Smooth muscle cell (in vitro differentiated cells): ENCODE data around the gene BMPR1A. TPM values are rescaled to one million over a fixed set of nuclear protein-coding genes. Genes with fewer than 3 reads are reported as not detected.

ENCODE experiments used
- DNase-seq: peaks from one replicate; lab custom pipeline; 2025; ENCODE audit not compliant: unreplicated experiment; lab: John Stamatoyannopoulos, UW
- H2AFZ ChIP-seq: fragments of 200-600 bp; sonication (generic); 2 replicates; pipeline ENCODE4 v1.6.0; 2016; ENCODE audit warnings: antibody characterized with exemption, low read depth, mild to moderate bottlenecking
- H3F3A ChIP-seq: fragments of 200-600 bp; sonication (generic); 2 replicates; pipeline ENCODE4 v1.6.0; 2017; ENCODE audit warnings: antibody characterized with exemption, low read depth
- H3K27ac ChIP-seq: fragments of 200-600 bp; sonication (generic); 2 replicates; pipeline ENCODE4 v1.5.1; 2016; ENCODE audit warnings: low read depth, mild to moderate bottlenecking
- H3K27me3 ChIP-seq: fragments of 200-600 bp; sonication (generic); 2 replicates; pipeline ENCODE4 v1.6.1; 2016; ENCODE audit warnings: low read depth, mild to moderate bottlenecking
- H3K36me3 ChIP-seq: fragments of 200-600 bp; sonication (generic); 2 replicates; pipeline ENCODE4 v1.5.1; 2016; ENCODE audit warnings: low read depth
- H3K4me1 ChIP-seq: fragments of 200-600 bp; sonication (generic); 2 replicates; pipeline ENCODE4 v1.5.1; 2016; ENCODE audit warnings: low read depth
- H3K4me2 ChIP-seq: fragments of 200-600 bp; sonication (generic); 2 replicates; pipeline ENCODE4 v1.6.0; 2016; ENCODE audit warnings: mild to moderate bottlenecking
- H3K4me3 ChIP-seq: fragments of 200-600 bp; sonication (generic); 2 replicates; pipeline ENCODE4 v1.5.1; 2016; ENCODE audit warnings: mild to moderate bottlenecking
- H3K79me2 ChIP-seq: fragments of 200-600 bp; sonication (generic); 2 replicates; pipeline ENCODE4 v1.6.0; 2016; ENCODE audit warnings: low read depth, mild to moderate bottlenecking
- H3K9ac ChIP-seq: fragments of 200-600 bp; sonication (generic); 2 replicates; pipeline ENCODE4 v1.6.0; 2016; ENCODE audit warnings: low read depth
- H3K9me3 ChIP-seq: fragments of 200-600 bp; sonication (generic); replicated peaks from 2 replicates; pipeline ENCODE4 v1.5.1; 2016; ENCODE audit warnings: low read depth
- H4K20me1 ChIP-seq: fragments of 200-600 bp; sonication (generic); 2 replicates; pipeline ENCODE4 v1.6.0; 2016; ENCODE audit warnings: low read depth
- WGBS: methylation state at CpG from one replicate; pipeline ENCODE4 v1.1.7; 2016; ENCODE audit warnings: low lambda C conversion rate; 5-methylcytosine and 5-hydroxymethylcytosine counted together
- polyA plus RNA-seq: library from polyadenylated mRNA; unstranded; fragments of >200 nt; fragmentation: Nextera tagmentation; extraction: Ambion mirVana; gene quantifications from 2 replicates; pipeline ENCODE4 v1.2.1, GENCODE V29; 2016
- total RNA-seq: library from RNA; depleted of rRNA; stranded (reverse); fragments of >200 nt; gene quantifications from 2 replicates; pipeline ENCODE4 v1.2.3, GENCODE V29; 2014
- TF ChIP-seq, protein P1 (sequence below): fragments of 200-600 bp; sonication (generic); IDR thresholded peaks from 2 replicates; pipeline ENCODE4 v1.5.1; 2017; ENCODE audit warnings: borderline replicate concordance, mild to moderate bottlenecking, antibody characterized with exemption; ENCODE audit not compliant: insufficient read depth, poor library complexity, severe bottlenecking

Gene BMPR1A
- total and polyA plus RNA-seq, 2 experiments from 2014 or later: 15.5 to 80.9 TPM

DNA sequence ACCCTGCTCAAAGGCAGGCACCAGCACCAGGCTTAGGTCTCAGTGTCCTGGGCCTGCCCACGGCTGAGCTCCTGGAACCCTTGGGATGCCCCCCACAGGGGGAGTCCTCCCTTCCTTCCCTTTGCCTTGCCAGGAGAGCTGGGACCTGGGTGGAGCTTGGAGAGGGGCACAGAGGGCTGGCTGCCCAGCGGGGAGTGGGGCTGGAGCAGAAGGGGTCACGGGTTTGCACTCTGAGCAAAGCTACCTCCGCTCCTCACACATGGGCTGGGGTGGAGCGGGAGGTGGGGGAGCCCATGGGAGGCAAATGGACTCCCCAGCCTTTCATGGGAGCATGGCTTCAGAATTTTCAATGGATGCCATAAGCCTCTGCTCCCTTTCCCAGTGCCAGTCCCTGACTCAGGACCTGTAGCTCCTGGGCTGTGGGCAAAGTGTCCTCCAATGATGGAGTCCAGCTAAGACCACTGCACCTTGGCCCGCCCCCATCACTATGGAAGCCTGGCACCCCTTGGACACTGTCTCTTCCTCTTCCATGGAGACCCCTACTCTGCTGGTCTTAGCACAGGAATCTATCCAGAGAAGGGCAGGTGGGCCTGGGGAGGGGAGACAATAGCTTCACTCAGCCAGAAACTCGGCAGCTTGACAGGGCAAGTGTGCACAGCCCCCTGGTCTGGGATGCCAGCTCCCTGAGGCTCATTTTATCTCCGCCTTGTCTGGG lies 48.2 kb upstream of the BMPR1A start:
- Histone ChIP-seq H3K27ac (no peak overlapping the region), H3K27me3 (no peaks in the 10 kb centered on the region), H3K4me2 (no peak overlapping the region), H3K36me3 (no peaks in the 10 kb centered on the region), H2AFZ (no peak overlapping the region), H4K20me1 (no peaks in the 10 kb centered on the region), H3K4me1 (peaks cover 6% of the 10 kb centered on the region), H3K9ac (no peak overlapping the region), H3F3A (peaks cover 8% of the 10 kb centered on the region), H3K79me2 (no peaks in the 10 kb centered on the region), H3K4me3 (no peak overlapping the region), H3K9me3 (no peaks in the 10 kb centered on the region)
- no peak for DNase-seq
- 93% methylated on average over 8 of the region's 8 CpGs for WGBS
- TF ChIP-seq, protein P1, sequence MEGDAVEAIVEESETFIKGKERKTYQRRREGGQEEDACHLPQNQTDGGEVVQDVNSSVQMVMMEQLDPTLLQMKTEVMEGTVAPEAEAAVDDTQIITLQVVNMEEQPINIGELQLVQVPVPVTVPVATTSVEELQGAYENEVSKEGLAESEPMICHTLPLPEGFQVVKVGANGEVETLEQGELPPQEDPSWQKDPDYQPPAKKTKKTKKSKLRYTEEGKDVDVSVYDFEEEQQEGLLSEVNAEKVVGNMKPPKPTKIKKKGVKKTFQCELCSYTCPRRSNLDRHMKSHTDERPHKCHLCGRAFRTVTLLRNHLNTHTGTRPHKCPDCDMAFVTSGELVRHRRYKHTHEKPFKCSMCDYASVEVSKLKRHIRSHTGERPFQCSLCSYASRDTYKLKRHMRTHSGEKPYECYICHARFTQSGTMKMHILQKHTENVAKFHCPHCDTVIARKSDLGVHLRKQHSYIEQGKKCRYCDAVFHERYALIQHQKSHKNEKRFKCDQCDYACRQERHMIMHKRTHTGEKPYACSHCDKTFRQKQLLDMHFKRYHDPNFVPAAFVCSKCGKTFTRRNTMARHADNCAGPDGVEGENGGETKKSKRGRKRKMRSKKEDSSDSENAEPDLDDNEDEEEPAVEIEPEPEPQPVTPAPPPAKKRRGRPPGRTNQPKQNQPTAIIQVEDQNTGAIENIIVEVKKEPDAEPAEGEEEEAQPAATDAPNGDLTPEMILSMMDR: no peak

DNA sequence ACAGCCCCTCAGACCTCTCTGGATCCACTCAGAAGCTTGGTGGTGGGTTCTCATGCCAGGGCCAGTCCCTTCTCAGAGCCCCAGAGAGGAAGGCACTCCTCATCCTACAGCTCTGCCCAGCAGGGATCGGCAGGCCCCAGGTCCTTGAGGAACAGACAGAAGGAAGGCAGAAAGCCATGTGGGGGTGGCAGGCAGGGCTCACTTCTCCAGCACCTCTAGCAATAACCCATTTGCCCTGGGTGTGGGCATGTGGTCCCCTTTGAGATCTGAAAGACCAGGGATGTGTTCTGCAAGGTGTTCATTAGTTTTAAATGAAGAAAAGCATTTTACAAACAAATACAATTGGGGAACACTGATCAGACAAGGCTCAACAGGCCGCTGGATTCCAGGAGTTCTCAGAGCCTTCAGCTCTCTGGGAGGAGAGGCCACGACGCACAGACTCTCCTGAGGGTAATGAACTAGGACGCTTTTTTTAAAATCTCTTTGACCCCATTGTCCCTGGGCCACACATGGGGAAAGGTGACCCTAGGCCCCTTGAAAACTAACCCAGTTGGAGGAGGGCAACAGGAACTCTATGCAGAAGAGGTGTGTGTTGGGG lies 47.5 kb upstream of the BMPR1A start:
- TF ChIP-seq, protein P1: no peak
- Histone ChIP-seq H3K4me3 (no peak overlapping the region), H3K4me1 (peaks cover 6% of the 10 kb centered on the region), H3K36me3 (no peaks in the 10 kb centered on the region), H3K4me2 (no peak overlapping the region), H3K79me2 (no peaks in the 10 kb centered on the region), H3K27me3 (no peaks in the 10 kb centered on the region), H4K20me1 (no peaks in the 10 kb centered on the region), H3K9ac (no peak overlapping the region), H3F3A (peaks cover 8% of the 10 kb centered on the region), H3K9me3 (no peaks in the 10 kb centered on the region), H3K27ac (no peak overlapping the region), H2AFZ (no peak overlapping the region)
- 83% methylated on average over 5 of the region's 5 CpGs for WGBS
- DNase-seq: no peak

DNA sequence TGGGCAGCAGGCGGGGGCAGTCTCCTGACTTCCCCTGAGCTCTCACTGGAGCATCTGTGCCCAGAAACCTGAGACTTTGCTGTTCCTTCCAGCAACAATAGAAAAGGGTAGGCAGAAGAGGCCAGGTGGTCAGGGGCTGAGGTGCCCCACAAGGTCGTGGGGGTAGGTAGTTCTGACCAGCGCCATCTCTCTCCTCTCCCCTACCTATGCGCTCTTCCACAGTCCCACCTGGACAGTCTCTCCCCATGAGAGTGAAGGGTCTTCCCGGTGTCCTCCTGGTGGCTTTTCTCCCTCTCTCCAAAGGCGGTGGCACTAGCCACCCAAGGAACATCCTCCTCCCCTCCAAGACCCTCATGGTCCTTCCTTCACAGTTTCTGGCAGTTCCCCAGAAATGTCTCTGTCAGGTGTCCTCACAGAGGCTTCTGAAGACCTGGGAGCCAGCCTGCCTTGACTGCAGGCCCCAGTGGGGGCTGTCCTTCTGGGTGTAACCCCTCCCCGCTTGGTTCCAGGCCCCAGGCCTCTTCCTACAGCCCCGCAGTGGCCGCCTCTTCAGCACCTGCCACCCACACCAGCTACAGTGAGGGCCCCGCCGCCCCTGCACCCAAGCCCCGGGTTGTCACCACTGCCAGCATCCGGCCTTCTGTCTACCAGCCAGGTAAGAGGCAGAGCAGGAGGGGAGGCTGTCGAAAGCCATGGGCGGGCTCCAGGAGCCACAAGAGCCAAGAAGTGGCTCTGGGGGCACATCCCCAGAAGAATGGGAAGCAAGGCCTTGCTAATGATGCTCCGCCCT lies 46.8 kb upstream of the BMPR1A start:
- peaks cover 8% of the 10 kb centered on the region for H3F3A ChIP-seq
- H3K36me3 ChIP-seq: no peaks in the 10 kb centered on the region
- 94% methylated on average over 16 of the region's 16 CpGs for WGBS
- no peak overlapping the region for H2AFZ ChIP-seq
- TF ChIP-seq, protein P1: no peak
- H3K79me2 ChIP-seq: no peaks in the 10 kb centered on the region
- H3K4me3 ChIP-seq: no peak overlapping the region
- H3K9me3 ChIP-seq: no peaks in the 10 kb centered on the region
- no peaks in the 10 kb centered on the region for H4K20me1 ChIP-seq
- no peak for DNase-seq
- H3K27me3 ChIP-seq: no peaks in the 10 kb centered on the region
- no peak overlapping the region for H3K27ac ChIP-seq
- H3K9ac ChIP-seq: no peak overlapping the region
- peaks cover 6% of the 10 kb centered on the region for H3K4me1 ChIP-seq
- no peak overlapping the region for H3K4me2 ChIP-seq
